Muscle of back (tissue), 11 donors: ENCODE results near the gene ATG14. TPM values are rescaled to one million over a fixed set of nuclear protein-coding genes. Genes with fewer than 3 reads are reported as not detected.
A peak's percentile ranks its signal among the peaks of the same experiment; 100 is the strongest.
"Not testable (repeated sequence)": the region's sequence is repeated elsewhere in the genome, so short reads cannot be mapped to it uniquely, and the experiment has no call there.

Source experiments
- DNase-seq, 3 donors: peaks; one replicate each; pipeline versions ENCODE4 v3.0.0 to v3.0.0-alpha.2; 2013
- polyA plus RNA-seq, 10 donors: library from polyadenylated mRNA; unstranded; fragments of 120-200 nt; gene quantifications; one replicate each; pipeline ENCODE4 v1.2.1, GENCODE V29; 2013; ENCODE audit not compliant: insufficient read length in 10 of 10

The ATG14 gene
- polyA plus RNA-seq, 10 donors: 10.3 to 18.5 (median 14.1) TPM

- DNase-seq: no peak
Measured at GRCh38 chr14:55434805-55435174, 23.2 kb upstream of the ATG14 start.

GRCh38 chr14:55433880-55434804 is 22.5 kb upstream of the ATG14 start:
- no peak for DNase-seq

GRCh38 chr14:55432628-55433027 is 21.0 kb upstream of the ATG14 start:
- DNase-seq: no peak

GRCh38 chr14:55430024-55430690 is 18.5 kb upstream of the ATG14 start:
- DNase-seq: peak in 2 of 3 donors; percentile 35 to 45

GRCh38 chr14:55427439-55427838 is 15.8 kb upstream of the ATG14 start:
- DNase-seq: no peak

GRCh38 chr14:55426891-55427290 is 15.3 kb upstream of the ATG14 start:
- DNase-seq: no peak

- no peak for DNase-seq
Measured at GRCh38 chr14:55425091-55425490, 13.5 kb upstream of the ATG14 start.

- DNase-seq: no peak
Measured at GRCh38 chr14:55423969-55424368, 12.3 kb upstream of the ATG14 start.

GRCh38 chr14:55422338-55422737 is 10.7 kb upstream of the ATG14 start:
- DNase-seq: not testable (repeated sequence)

GRCh38 chr14:55419663-55420062 is 8.0 kb upstream of the ATG14 start:
- no peak for DNase-seq

GRCh38 chr14:55418411-55418810 is 6.8 kb upstream of the ATG14 start:
- DNase-seq: no peak

- DNase-seq: no peak
Measured at GRCh38 chr14:55417955-55418354, 6.3 kb upstream of the ATG14 start.

- DNase-seq: no peak
Measured at GRCh38 chr14:55416866-55417265, 5.2 kb upstream of the ATG14 start.

GRCh38 chr14:55414551-55414950 is 2.9 kb upstream of the ATG14 start:
- no peak for DNase-seq

GRCh38 chr14:55412676-55413075 is 1.0 kb upstream of the ATG14 start:
- DNase-seq: no peak

GRCh38 chr14:55410876-55411275 is 754 bp downstream of the ATG14 start:
- DNase-seq: peak in 1 of 3 donors; percentile 12

GRCh38 chr14:55404173-55404854 is 7.3 kb downstream of the ATG14 start:
- no peak for DNase-seq

- DNase-seq: no peak
Measured at GRCh38 chr14:55401751-55402150, 9.9 kb downstream of the ATG14 start.

GRCh38 chr14:55399852-55400251 is 11.8 kb downstream of the ATG14 start:
- DNase-seq: no peak

GRCh38 chr14:55399183-55399582 is 12.4 kb downstream of the ATG14 start:
- DNase-seq: no peak

- DNase-seq: peak; percentile 8 to 87 (median 37)
Measured at GRCh38 chr14:55398679-55399078, 13.0 kb downstream of the ATG14 start.

- DNase-seq: no peak
Measured at GRCh38 chr14:55389330-55389729, 22.3 kb downstream of the ATG14 start.

GRCh38 chr14:55388160-55388559 is 23.5 kb downstream of the ATG14 start:
- DNase-seq: no peak
